ENCODE data around the gene RRBP1.

RRBP1 gene

DNA sequence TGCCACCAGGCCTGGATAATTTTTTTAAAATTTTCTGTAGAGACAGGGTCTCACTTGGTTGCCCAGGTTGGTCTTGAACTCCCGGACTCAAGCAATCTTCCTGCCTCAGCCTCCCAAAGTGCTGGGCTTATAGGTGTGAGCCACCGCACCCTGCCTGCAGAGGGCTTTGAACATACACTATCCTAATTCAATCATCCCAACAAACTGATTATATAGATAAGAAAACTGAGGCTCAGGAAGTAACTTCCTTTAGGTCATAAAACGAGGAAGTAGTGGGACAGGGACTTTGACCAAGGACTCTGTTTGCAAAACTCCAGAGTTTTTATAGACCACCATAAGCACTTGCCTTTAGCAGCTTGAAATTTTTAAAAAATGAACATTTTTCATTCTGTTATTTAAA is 12.7 kb upstream of the RRBP1 start:
- H3K9me2 ChIP-seq (replicated peaks; ENCODE audit: insufficient read depth, low read length), result no peaks in the 10 kb centered on the region
- DNase-seq, result no peak
- no peak overlapping the region for H3K4me2 ChIP-seq (ENCODE audit: low read depth, low read length)
- H3K4me3 ChIP-seq (ENCODE audit: low read length), result no peak overlapping the region
- H3K79me2 ChIP-seq (ENCODE audit: low read length), result no peaks in the 10 kb centered on the region
- H3K27ac ChIP-seq (ENCODE audit: low read length), result no peak overlapping the region
- TF ChIP-seq CTCF (IDR thresholded peaks at IDR 0.05; ENCODE audit: low read length) (no peak), EZH2phosphoT487 (IDR thresholded peaks at IDR 0.05; ENCODE audit: low read length) (no peak), EZH2 (optimal IDR thresholded peaks at IDR 0.05; ENCODE audit: low read depth, low read length) (no peak)
- no peaks in the 10 kb centered on the region for H4K20me1 ChIP-seq (ENCODE audit: insufficient read depth, low read length)
- no peaks in the 10 kb centered on the region for H3K9me3 ChIP-seq (replicated peaks; ENCODE audit: insufficient read depth, low read length)
- H2AFZ ChIP-seq (ENCODE audit: low read length), result no peak overlapping the region
- H3K9ac ChIP-seq (ENCODE audit: low read length), result no peak overlapping the region
- peaks cover under 1% of the 10 kb centered on the region; the same call in 1 of the 2 replicates for H3K4me1 ChIP-seq (ENCODE audit: low read length)
- no peaks in the 10 kb centered on the region for H3K27me3 ChIP-seq (replicated peaks; ENCODE audit: insufficient read depth, low read length)
- H3F3A ChIP-seq (ENCODE audit: insufficient read depth, low read length), result no peaks in the 10 kb centered on the region
- no peaks in the 10 kb centered on the region for H3K36me3 ChIP-seq (replicated peaks; ENCODE audit: insufficient read depth, low read length)

- Histone ChIP-seq H3K27ac (ENCODE audit: low read length) (no peak overlapping the region), H3K36me3 (replicated peaks; ENCODE audit: insufficient read depth, low read length) (no peaks in the 10 kb centered on the region), H4K20me1 (ENCODE audit: insufficient read depth, low read length) (no peaks in the 10 kb centered on the region), H3K79me2 (ENCODE audit: low read length) (no peaks in the 10 kb centered on the region), H3K9me3 (replicated peaks; ENCODE audit: insufficient read depth, low read length) (no peaks in the 10 kb centered on the region), H3F3A (ENCODE audit: insufficient read depth, low read length) (no peaks in the 10 kb centered on the region), H3K4me3 (ENCODE audit: low read length) (no peak overlapping the region), H3K9ac (ENCODE audit: low read length) (no peak overlapping the region), H3K9me2 (replicated peaks; ENCODE audit: insufficient read depth, low read length) (no peaks in the 10 kb centered on the region), H2AFZ (ENCODE audit: low read length) (no peak overlapping the region), H3K27me3 (replicated peaks; ENCODE audit: insufficient read depth, low read length) (no peaks in the 10 kb centered on the region), H3K4me1 (ENCODE audit: low read length) (no peaks in the 10 kb centered on the region), H3K4me2 (ENCODE audit: low read depth, low read length) (no peak overlapping the region)
- DNase-seq, result no peak
- TF ChIP-seq CTCF (IDR thresholded peaks at IDR 0.05; ENCODE audit: low read length), result no peak
- no peak for TF ChIP-seq EZH2phosphoT487 (IDR thresholded peaks at IDR 0.05; ENCODE audit: low read length)
- TF ChIP-seq EZH2 (optimal IDR thresholded peaks at IDR 0.05; ENCODE audit: low read depth, low read length), result no peak
Observed at GRCh38 chr20:17693444-17694001, 11.5 kb upstream of the RRBP1 start.

- Histone ChIP-seq H3K27me3 (replicated peaks; ENCODE audit: insufficient read depth, low read length) (no peaks in the 10 kb centered on the region), H3K9me2 (replicated peaks; ENCODE audit: insufficient read depth, low read length) (no peaks in the 10 kb centered on the region), H2AFZ (ENCODE audit: low read length) (no peak overlapping the region), H3K4me2 (ENCODE audit: low read depth, low read length) (no peak overlapping the region), H4K20me1 (ENCODE audit: insufficient read depth, low read length) (no peaks in the 10 kb centered on the region), H3K4me1 (ENCODE audit: low read length) (no peaks in the 10 kb centered on the region), H3K27ac (ENCODE audit: low read length) (no peak overlapping the region), H3K79me2 (ENCODE audit: low read length) (no peaks in the 10 kb centered on the region), H3K9ac (ENCODE audit: low read length) (no peak overlapping the region), H3K4me3 (ENCODE audit: low read length) (no peak overlapping the region), H3F3A (ENCODE audit: insufficient read depth, low read length) (no peaks in the 10 kb centered on the region), H3K36me3 (replicated peaks; ENCODE audit: insufficient read depth, low read length) (no peaks in the 10 kb centered on the region), H3K9me3 (replicated peaks; ENCODE audit: insufficient read depth, low read length) (no peaks in the 10 kb centered on the region)
- TF ChIP-seq CTCF (IDR thresholded peaks at IDR 0.05; ENCODE audit: low read length), result no peak
- TF ChIP-seq EZH2 (optimal IDR thresholded peaks at IDR 0.05; ENCODE audit: low read depth, low read length), result no peak
- TF ChIP-seq EZH2phosphoT487 (IDR thresholded peaks at IDR 0.05; ENCODE audit: low read length), result no peak
- no peak for DNase-seq
Observed at GRCh38 chr20:17691758-17692157, 9.7 kb upstream of the RRBP1 start.
